ENCODE measurements around the gene ALDH2.
"Not testable (repeated sequence)": the region's sequence is repeated elsewhere in the genome, so short reads cannot be mapped to it uniquely, and the experiment has no call there.

ALDH2 gene

DNA sequence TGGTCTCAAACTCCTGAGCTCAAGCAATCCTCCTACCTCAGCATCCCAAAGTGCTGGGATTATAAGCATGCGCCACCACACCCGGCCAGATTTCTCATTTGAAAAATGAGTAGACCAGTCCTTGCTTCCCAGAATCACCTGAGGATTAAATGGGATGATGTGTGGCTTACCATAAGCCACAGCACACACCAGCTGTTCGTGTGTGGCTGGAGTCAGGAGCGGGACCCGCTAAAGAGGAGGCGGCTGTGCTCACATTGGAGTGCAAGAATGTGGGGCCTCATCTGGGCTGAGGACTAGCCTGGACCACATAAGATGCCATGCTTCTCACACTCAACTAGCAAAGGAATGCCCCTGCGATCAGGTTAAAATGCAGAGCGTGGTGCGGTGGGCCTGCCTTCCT is 6.7 kb upstream of the ALDH2 start:
- no peak for DNase-seq

DNA sequence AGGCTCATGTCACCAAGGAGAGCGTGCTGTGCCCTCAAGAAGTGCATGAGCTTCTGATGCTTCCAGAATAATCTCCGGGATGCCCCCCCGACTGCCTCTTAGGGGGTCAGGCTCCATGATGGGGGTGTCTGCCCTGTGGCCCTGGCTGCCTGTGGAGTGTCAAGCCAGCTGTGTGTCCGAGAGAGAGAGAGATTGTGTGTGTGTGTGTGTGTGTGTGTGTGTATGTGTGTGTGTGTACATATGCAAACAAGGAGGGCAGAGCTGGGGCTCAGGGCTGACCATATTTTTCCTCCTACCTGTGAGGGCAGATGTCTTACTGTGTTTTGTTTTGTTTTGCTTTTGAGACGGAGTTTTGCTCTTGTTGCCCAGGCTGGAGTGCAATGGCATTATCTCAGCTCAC is 5.6 kb upstream of the ALDH2 start:
- no peak for DNase-seq

DNA sequence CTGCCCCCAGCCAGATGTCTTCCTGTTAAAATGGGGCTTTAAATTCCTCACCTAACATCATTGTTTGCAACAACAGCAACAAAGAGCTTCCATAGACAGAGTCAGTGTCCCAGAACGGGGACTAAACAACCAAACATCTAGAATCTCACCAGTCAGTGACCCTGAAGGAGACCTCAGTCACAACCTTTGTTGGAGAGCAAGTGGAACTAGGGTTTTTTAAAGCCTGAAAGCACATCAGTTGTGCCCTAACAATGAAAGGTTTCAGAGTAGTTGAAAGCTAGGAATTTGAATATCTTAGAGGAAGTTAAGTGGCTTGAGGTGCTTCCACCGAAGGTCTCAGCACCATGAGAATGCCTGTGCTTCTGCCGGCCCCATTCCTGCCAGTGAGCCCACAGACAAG is 5.0 kb upstream of the ALDH2 start:
- no peak for DNase-seq

DNA sequence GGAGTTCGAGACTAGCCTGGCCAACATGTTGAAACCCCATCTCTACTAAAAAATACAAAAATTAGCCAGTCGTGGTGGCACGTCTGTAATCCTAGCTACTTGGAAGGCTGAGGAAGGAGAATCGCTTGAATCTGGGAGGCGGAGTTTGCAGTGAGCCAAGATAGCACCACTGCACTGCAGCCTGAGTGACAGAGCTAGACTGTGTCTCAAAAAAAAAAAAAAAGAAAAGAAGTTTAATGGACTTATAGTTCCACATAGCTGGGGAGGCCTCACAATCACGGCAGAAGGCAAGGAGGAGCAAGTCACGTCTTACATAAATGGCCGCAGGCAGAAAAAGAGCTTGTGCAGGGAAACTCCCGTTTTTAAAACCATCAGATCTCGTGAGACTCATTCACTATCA is 3.2 kb upstream of the ALDH2 start:
- DNase-seq: not testable (repeated sequence)

DNA sequence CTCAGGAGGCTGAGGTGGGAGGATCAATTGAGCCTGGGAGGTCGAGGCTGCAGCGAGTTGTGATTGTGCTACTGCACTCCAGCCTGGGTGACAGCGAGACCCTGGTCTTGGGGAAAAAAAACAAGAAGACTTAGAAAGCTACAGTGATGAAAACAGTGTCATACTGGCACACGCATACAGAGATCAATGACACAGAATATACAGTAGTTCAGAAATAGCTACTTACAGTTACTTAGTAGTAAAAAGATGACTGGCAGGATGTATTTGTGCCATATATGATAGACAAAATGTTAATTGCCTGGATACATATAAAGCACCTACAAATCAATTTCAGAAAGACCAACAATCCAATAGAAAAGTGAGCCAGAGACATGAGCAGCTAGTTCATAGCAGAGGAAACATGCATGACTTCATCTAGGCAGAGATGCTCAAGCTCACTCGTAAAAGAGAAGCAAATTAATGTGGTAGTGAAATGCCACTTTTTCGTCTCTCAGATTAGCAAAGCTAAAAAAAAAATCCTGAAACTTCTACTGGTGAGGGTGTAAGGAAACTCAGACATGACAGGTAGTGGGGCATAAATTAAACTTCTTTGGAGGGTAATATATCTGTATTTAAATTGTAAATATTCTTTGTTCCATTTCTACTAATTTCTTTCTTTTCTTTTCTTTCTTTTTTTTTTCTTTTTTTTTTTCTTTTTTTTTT is 2.5 kb upstream of the ALDH2 start:
- no peak for DNase-seq

DNA sequence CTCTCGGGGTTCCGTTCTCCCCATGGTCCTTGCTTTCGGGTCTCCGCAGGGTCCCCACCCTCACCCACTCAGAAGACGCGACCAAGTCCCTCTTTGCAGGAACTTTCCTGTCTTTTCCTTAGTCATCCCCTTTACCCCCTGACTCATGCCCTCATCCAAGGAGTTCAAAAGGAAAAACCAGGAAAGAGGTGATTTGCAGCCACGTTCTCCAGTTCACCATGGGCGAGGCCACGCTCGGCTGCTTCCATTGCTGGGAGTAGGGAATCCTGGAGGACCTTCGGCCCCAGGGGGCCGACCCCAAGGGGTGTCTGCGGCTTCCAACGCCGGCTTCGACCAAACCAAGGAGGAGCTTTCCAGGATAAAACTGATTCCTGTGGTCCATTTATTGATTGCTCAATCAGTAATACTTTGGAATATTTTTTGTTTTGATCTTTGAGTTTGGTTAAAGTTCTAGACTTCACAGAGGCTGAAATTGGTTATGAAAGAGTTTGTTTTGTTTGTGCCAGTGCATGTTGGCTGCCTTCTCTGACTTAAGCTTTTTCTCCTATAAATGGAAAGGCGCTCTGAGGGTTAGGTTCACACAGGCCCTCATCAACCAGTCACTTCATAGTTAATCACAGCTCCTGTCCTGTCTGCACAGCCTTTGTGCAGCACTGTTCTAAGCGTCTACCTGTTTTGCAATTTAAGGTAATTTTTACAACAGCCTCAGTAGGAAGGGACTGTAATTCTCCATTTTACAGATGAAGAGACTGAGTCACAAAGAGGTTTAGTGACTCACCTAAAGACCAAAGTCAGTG is 827 bp downstream of the ALDH2 start:
- no peak for DNase-seq

DNA sequence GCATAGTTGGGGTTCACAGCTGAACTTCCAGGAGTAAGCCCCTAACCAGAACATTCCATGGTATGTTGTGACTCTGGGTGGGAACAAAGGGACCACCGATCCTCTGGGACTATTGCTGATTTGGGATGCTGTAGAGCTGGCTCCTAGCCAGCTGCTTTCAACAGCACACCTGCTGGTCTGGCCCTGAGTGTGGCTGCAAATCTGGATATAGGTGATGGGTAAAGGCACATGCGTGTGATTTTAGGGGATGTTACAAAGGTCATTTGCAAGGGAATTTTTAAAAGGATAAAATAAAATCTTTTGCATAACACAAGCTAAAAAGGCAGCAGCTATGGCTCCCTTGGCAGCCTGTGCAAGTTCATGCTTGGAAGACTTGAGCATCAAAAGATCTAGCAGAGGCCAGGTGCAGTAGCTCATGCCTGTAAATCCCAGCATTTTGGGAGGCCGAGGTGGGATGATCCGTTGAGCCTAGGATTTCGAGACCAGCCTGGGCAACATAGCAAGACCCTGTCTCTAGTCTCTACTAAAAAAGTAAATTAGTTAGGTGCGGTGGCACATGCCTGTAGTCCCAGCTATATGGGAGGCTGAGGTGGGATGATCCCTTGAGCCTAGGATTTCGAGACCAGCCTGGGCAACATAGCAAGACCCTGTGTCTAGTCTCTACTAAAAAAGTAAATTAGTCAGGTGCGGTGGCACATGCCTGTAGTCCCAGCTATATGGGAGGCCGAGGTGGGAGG is 1.6 kb downstream of the ALDH2 start:
- DNase-seq: no peak

DNA sequence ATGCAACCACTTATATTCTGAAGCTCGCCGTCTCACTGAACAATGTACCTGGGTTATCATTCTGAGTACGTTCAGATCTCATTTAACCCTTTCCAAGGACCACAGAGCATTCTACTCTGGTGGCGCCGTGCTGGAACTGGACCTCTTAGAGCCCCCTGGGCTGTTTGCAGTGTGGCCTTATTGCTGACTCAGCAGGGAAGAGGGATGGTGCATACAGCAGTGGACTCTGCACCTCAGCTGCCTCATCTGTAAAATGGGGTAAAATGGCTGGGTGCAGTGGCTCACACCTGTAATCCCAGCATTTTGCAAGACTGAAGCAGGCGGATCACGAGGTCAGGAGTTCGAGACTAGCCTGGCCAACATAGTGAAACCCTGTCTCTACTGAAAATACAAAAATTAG is 2.9 kb downstream of the ALDH2 start:
- DNase-seq: no peak

DNA sequence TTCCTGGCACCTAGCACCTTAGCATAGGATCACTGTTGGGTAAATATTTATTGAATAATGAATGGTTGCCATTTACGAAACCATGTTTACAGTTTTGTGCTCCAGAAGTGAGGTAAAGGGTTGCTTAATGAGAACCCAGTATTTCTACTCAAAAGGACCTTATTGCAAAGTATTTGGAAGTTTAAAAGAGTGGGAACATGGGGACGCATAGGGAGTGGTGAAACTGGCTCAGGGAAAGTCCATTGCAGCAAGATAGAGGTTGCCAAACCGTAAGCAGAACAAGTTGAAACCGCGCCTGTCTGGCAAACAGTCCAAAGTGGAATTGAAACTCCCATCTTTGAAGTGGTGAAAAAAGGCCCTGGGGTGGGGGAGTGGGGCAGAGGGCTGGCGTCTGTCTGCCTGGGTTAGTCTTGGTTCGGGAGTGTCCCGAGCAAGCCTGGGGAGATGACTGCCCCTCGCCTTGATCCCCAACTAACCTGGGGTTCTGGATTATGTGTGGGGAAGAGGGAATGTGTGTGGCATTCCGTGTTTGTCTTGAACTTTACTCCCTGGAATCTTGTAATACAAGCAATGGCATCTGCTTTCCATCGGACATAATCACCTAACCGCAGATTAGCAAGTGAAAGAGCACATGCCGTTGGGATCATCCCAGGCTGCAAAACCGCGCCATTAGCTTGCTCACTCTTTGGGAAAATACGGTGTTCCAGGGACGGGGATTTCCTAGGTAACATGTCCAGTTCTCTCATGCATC is 7.2 kb downstream of the ALDH2 start:
- no peak for DNase-seq

DNA sequence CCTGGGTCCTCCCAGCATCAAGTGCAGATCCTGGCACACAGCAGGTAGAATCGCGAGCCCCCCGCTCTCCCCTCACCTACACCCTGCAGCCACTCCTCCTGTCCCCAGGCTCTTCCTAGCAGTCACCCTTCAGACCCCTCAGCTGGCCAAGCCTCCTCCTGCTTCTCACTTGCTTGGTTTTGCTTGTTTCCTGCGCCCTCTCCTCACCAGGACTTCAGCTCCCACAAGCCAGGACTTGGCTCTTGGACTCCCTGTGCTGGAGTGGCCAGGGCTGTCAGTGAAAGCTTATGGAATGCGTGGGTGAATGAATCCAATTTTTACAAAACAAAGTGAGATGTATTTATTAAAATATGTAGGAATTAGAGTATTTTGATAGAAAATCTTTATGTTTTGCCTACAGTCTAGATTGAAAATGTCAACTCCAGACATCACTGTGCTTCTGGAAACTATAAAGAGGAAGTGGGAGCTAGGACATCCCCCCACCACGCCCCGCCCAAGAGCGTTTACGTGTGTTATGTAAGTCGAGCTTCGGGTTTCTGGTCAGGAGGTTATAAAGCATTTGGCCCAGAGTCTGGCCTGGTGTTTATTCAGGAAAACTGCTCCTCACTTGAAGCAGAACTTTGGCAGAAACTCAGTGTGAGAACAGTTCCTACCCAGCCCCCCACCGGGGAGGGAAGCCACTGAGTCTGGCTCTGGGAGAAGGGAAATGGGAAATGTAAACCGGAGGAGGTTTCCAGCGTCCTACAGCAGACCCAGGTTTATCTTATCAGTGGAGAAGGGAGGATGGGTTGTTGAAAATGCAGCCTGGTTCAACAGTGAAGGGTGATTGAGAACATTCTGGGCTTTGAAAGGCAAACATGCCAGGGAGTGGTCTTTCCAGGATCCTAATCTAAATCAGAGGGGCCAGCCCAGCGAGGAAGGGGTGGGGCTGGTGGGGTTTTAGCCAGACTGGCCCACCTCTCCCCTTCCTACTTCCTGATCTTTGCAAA is 8.8 kb downstream of the ALDH2 start:
- DNase-seq: no peak

DNA sequence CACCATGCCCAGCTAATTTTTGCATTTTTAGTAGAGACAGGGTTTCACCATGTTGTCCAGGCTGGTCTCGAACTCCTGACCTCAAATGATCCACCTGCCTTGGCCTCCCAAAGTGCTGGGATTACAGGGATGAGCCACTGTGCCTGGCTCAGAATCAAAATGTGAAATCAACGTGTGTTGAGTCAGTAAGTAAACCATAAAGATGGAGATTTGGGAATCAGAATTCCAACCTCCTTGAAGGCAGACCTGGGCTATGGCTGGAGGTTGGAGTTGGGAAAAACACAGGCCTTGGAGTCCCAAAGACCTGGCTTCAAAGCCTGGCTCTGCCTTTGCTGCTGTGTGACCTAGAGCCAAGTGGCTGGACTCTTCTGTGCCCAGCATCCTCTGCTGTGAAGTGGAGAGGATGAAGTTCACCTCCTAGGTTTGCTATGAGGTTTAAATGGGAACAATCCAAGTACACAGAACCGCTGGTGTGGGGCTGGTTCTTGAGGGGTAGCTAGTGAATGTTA is 10.2 kb downstream of the ALDH2 start:
- no peak for DNase-seq

DNA sequence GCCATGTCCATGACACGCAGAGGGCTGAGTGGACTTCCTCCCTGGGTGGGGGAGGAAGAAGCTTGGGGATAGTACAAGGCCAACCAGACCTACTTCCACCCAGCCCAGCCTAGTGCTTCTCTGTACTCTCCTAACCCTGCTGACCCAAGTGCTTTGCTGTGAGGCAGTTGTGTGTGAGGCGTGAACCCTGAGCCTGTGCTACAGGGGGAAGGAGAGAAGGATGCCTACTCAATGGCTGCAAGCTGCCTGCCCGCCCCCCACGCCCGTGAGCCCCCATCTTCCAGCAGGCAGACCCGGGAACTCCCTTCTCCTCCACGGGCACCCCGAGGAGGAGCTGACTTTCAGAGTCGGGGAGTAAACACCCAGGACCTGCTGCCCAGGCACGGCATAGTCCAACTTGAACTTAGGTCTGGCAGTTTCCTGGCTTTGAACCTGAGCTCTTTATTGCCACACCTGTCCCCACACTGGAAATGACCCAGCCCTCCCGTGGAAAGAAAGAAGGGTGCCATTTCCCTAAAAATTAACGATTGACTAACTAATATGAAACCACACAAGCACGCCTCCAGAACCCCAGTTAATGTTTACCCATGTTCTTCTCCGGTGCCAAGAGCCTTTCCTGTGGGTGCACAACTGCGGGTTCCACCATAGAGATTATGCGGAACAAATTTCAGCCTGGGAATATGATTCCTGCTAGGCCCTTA is 10.8 kb downstream of the ALDH2 start:
- no peak for DNase-seq

DNA sequence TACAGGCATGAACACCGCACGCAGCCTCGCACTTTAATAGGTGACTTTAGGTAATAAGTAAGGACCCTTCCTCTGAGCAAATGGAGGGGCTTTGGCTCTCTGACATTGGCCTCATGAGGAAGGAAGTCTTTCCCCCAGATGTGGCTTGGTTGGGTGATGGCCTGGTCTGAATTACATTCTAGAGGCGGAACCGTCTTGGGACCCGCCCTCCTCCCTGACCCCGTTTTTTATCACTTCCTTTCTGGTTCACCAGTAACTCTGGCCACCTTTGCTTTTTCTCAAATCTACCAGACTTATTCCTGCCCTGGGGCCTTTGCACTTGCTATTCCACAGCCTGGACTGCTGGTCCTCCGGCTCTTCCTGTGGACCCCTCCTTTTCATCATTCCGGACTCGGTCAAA is 13.4 kb downstream of the ALDH2 start:
- DNase-seq: no peak

DNA sequence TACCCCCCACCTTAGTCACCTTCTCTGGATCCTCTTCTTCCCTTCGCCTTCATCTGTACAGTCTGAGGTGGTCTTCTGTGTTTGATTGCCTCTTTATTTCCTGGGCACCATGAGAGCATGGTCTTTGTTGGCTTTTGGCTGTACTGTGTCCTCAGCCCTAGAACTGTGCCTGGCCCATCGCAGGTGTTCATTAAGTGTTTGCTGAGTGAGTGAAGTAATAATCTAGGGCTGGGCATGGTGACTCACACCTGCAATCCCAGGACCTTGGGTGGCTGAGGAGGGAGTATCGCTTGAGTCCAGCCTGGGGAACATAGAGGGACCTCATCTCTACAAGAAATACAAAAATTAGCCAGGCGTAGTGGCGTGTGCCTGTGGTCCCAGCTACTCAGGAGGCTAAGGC is 13.9 kb downstream of the ALDH2 start:
- DNase-seq: no peak

DNA sequence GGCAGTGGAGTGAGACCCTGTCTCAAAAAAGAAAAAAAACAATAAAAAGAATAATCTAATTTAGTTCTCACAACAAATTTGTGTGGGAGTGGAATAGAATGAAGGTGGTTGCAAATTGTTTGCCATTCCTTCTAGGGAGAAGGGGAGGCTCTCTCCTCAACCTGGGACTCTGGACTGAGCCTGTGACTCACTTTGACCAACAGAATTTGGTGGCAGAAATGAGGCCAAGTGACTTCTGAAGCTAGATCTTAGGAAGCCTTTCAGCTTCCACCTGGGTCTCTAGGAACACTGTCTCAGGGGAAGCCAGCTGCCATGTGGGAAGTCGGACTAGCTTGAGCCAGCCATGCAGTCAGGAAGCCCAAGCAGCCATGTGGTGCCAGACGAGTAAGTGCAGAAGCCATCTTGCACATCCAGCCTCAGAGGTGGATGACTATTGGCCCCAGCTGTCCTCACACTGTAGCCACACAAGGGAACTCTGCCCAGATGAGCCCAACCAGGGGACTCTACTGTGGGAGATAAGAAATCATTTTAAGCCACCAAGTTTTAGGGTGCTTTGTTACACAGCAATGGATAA is 14.4 kb downstream of the ALDH2 start:
- DNase-seq: no peak

DNA sequence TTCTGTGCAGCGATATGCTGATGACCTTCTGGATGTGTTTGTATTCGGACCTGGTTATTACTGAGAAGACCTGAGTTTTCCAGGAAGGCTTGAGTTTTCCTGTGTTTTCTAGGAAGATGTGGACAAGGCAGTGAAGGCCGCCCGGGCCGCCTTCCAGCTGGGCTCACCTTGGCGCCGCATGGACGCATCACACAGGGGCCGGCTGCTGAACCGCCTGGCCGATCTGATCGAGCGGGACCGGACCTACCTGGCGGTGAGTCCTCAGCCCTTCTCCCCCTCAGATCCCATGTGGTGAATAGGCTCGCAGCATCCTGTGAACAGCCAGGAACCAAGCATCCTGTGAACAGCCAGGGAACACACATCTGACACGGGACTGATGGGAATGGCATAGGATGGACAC is 16.3 kb downstream of the ALDH2 start:
- no peak for DNase-seq

DNA sequence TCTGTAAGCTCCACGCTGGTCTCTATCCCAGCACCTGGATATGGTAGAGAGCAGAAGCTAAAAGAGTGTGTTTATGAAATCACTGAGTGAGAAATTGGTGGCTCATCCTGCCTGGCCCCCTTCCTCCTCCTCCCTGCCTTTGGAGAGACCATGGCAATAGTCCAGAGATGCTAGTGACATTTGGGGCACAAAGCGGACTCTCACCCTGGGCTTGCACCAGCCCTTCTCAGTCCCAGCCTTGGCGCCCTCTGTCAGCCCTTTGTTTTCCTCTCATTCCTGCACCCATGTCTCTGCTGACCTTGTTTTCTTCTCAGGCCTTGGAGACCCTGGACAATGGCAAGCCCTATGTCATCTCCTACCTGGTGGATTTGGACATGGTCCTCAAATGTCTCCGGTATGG is 18.2 kb downstream of the ALDH2 start:
- no peak for DNase-seq

DNA sequence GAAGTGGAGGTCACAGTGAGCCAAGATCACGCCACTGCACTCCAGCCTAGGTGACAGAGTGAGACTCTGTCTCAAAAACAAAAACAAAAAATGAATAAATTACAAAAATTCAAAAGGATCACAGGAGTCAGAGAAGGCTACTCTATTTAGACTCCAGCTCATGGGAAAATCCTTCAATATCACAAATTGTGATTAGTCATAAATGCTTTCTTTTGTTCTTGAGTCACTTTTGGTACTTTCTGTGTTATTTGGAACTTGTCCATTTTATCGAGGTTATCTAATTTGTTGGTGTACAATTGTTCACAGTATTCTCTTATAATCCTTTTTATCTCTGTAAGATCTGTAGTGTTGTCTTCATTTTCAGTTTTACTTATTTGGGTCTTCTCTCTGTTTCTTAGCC is 18.9 kb downstream of the ALDH2 start:
- DNase-seq: no peak

DNA sequence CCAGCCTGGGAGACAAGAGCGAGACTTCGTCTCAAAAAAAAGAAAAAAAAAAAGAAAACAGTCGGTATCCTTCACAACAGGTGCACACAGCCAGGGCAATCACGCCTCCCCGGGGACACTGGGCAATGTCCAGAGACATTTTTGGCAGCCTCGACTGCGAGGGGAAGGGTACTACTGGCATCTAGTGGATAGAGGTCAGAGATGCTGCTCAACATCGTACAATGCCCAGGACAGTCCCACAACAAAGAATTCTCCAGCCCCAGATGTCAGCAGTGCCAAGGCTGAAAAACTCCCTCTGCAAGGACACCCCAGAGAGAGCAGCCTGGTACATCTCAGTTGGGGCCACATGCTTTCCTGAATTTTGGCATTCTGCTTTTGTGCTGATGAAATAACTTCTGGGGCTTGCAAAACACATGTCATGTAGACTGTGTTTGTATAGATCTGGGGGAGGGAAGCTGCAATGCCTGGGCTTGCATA is 21.5 kb downstream of the ALDH2 start:
- no peak for DNase-seq

DNA sequence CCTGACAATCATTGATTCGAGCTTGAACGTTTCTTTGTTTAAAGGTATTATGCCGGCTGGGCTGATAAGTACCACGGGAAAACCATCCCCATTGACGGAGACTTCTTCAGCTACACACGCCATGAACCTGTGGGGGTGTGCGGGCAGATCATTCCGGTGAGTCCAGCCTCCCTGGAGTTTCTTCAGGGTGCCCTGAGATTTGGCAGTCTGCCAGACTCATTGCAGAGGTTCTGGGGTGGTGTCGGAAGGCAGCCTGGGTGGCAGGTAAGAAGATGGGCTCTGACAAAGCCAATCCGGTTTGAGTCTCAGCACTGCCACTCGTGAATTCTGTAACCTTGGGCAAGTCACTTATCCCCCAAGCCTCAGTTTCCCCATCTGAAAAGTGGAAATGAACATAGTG is 23.0 kb downstream of the ALDH2 start:
- no peak for DNase-seq

DNA sequence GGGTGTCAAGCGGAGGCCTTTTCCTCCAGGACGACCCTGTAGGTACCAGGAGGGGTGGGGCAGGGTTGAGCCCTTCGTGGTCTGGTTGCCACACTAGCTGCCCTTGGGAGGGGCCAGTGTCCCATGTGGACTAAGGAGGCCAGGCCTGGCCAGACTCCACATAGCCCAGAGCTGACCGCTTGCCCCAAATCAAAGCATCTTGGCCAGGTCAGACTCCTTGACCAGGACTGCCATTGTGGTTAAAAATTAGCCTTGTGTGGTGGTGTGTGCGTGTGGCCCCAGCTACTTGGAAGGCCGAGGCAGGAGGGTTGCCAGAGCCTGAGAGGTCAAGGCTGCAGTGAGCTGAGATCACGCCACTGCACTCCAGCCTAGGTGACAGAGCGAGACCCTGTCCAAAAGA is 24.8 kb downstream of the ALDH2 start:
- DNase-seq: no peak
